HepG2 (cell line): ENCODE measurements around the gene TBC1D14. TPM values are rescaled to one million over a fixed set of nuclear protein-coding genes. Genes with fewer than 3 reads are reported as not detected.
A peak's percentile ranks its signal among the peaks of the same experiment; 100 is the strongest.

Source experiments
- GTF3A ChIP-seq: sonication (generic); formaldehyde crosslinking; conservative IDR thresholded peaks from 2 replicates; pipeline ENCODE4 v1.4.0; 2020; ENCODE audit warnings: mild to moderate bottlenecking, missing genetic modification reagents
- KLF11 ChIP-seq: IDR thresholded peaks from 2 replicates; pipeline ENCODE4 v1.6.1; 2016; ENCODE audit warnings: missing compliant biosample characterization
- NR2F1 ChIP-seq, 2 experiments: fragments of 450-650 bp in 1 of 2; formaldehyde crosslinking in 1 of 2; IDR thresholded peaks; 2 replicates each; pipeline versions ENCODE4 v1.5.0 to v1.6.1; 2016 to 2020; ENCODE audit warnings: mild to moderate bottlenecking in 1 of 2, missing compliant biosample characterization in 1 of 2, missing genetic modification reagents in 1 of 2, moderate library complexity in 1 of 2
- SAP130 ChIP-seq: IDR thresholded peaks from 2 replicates; pipeline ENCODE4 v1.6.1; 2016; ENCODE audit warnings: low read depth
- TBP ChIP-seq: sonication (generic); formaldehyde crosslinking; IDR thresholded peaks from 2 replicates; pipeline ENCODE4 v1.5.0; 2020; ENCODE audit warnings: missing genetic modification reagents
- ZNF207 ChIP-seq: fragments of 450-650 bp; IDR thresholded peaks from 2 replicates; pipeline ENCODE4 v1.6.1; 2016; ENCODE audit warnings: antibody characterized with exemption, borderline replicate concordance
- ZNF296 ChIP-seq: sonication (generic); formaldehyde crosslinking; conservative IDR thresholded peaks from 2 replicates; pipeline ENCODE4 v1.5.0; 2020; ENCODE audit warnings: mild to moderate bottlenecking, missing genetic modification reagents
- ZNF33A ChIP-seq: sonication (generic); formaldehyde crosslinking; IDR thresholded peaks from 2 replicates; pipeline ENCODE4 v1.5.1; 2020; ENCODE audit warnings: missing genetic modification reagents, mild to moderate bottlenecking, moderate library complexity, borderline replicate concordance
- ZNF441 ChIP-seq: sonication (generic); formaldehyde crosslinking; IDR thresholded peaks from 2 replicates; pipeline ENCODE4 v1.7.0; 2021; ENCODE audit warnings: missing genetic modification reagents, borderline replicate concordance
- ZNF543 ChIP-seq: sonication (generic); formaldehyde crosslinking; IDR thresholded peaks from 2 replicates; pipeline ENCODE4 v1.4.0; 2020; ENCODE audit warnings: mild to moderate bottlenecking, missing genetic modification reagents
- ZNF75D ChIP-seq: sonication (generic); formaldehyde crosslinking; IDR thresholded peaks from 2 replicates; pipeline ENCODE4 v1.8.1; 2023; ENCODE audit warnings: missing genetic modification reagents, mild to moderate bottlenecking, borderline replicate concordance
- ZNF772 ChIP-seq: sonication (generic); formaldehyde crosslinking; IDR thresholded peaks from 2 replicates; pipeline ENCODE4 v1.5.0; 2020; ENCODE audit warnings: mild to moderate bottlenecking, missing genetic modification reagents
- polyA plus RNA-seq, 8 experiments: library from polyadenylated mRNA; depleted of rRNA in 3 of 8; stranded (reverse) in 7 of 8; unstranded in 1 of 8; fragments of >200 nt; fragmentation: Illumina TruSeq in 4 of 8; extraction: Trizol in 4 of 8; gene quantifications; 2 replicates each; pipeline versions ENCODE4 v1.2.1 to v1.2.3, GENCODE V29; 2011 to 2016; ENCODE audit warnings: low read depth in 4 of 8, missing spikeins in 1 of 8, mixed read lengths in 1 of 8; ENCODE audit not compliant: insufficient read depth in 1 of 8
- total RNA-seq, 5 experiments: library from RNA; depleted of rRNA; stranded (reverse); fragments of >200 nt; fragmentation: Illumina TruSeq; extraction: Trizol; gene quantifications; 2 replicates each; pipeline ENCODE4 v1.2.3, GENCODE V29; 2016; ENCODE audit warnings: low read depth in 1 of 5
- TF ChIP-seq, protein P1 (sequence below): sonication (generic); formaldehyde crosslinking; IDR thresholded peaks from 2 replicates; pipeline ENCODE4 v1.4.0; 2020; ENCODE audit warnings: missing genetic modification reagents, borderline replicate concordance
- TF ChIP-seq, protein P2 (sequence below): sonication (generic); formaldehyde crosslinking; IDR thresholded peaks from 2 replicates; pipeline ENCODE4 v1.4.0; 2020; ENCODE audit warnings: mild to moderate bottlenecking, missing genetic modification reagents, borderline replicate concordance
- TF ChIP-seq, protein P3 (sequence below): sonication (generic); formaldehyde crosslinking; IDR thresholded peaks from 2 replicates; pipeline ENCODE4 v1.4.0; 2020; ENCODE audit warnings: mild to moderate bottlenecking, low read depth, missing genetic modification reagents
- TF ChIP-seq, protein P4 (sequence below): sonication (generic); formaldehyde crosslinking; IDR thresholded peaks from 2 replicates; pipeline ENCODE4 v1.4.0; 2020; ENCODE audit warnings: missing genetic modification reagents
- TF ChIP-seq, protein P5 (sequence below): sonication (generic); formaldehyde crosslinking; IDR thresholded peaks from 2 replicates; pipeline ENCODE4 v1.5.1; 2020; ENCODE audit warnings: missing genetic modification reagents, mild to moderate bottlenecking, borderline replicate concordance

Gene TBC1D14
- total and polyA plus RNA-seq, 2 of the 13 experiments (the other 11 are each of a cell fraction or from before 2014, with no cell fraction given) = 29.5 to 46.5 TPM

DNA sequence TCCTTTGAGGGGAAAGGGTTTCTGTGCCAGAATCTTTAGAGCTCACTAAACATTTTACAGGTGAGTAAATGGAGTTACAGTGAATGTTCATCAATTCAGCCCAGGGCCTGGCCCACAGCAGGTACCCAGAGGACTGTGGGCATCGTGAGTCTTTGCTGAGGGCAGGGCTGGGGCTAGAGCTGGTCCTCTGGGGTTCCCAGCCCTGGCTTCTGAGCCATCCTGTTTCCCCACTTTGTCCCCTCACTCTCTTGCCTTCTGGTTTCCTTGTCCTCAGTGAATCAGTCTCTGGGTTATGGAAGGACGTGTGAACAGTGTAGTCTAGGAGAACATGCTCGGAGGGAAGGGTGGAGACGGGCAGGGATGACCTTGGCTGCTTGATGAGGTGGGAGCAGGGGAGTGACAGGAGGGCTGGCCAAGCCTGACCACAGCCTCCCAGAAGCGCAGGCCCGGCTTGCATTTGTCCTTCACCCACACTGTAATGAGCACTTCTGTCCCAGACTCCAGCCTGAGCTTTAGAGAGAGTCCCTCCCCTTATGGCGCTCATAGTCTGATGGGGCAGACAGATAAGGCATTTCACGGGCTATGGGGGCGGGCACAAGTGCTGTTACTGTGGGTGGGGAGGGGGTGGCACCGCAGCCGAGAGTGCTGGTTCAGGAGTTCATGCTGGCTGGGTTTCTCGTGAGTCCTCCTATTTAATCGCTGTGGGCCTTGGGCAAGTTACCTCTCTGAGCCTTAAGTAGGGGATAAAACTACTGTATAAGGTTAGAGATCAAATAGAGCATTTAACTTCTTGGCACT is 17.3 kb downstream of the TBC1D14 start (continued):
- TF ChIP-seq, protein P1, sequence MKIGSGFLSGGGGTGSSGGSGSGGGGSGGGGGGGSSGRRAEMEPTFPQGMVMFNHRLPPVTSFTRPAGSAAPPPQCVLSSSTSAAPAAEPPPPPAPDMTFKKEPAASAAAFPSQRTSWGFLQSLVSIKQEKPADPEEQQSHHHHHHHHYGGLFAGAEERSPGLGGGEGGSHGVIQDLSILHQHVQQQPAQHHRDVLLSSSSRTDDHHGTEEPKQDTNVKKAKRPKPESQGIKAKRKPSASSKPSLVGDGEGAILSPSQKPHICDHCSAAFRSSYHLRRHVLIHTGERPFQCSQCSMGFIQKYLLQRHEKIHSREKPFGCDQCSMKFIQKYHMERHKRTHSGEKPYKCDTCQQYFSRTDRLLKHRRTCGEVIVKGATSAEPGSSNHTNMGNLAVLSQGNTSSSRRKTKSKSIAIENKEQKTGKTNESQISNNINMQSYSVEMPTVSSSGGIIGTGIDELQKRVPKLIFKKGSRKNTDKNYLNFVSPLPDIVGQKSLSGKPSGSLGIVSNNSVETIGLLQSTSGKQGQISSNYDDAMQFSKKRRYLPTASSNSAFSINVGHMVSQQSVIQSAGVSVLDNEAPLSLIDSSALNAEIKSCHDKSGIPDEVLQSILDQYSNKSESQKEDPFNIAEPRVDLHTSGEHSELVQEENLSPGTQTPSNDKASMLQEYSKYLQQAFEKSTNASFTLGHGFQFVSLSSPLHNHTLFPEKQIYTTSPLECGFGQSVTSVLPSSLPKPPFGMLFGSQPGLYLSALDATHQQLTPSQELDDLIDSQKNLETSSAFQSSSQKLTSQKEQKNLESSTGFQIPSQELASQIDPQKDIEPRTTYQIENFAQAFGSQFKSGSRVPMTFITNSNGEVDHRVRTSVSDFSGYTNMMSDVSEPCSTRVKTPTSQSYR (CRISPR knock-in tag) = no peak; the same call in 1 of the 2 replicates
- TF ChIP-seq TBP (CRISPR knock-in tag) (no peak), ZNF296 (CRISPR knock-in tag) (no peak), NR2F1 (CRISPR knock-in tag; IDR thresholded peaks at IDR 0.05) (no peak), ZNF441 (CRISPR knock-in tag) (no peak), ZNF543 (CRISPR knock-in tag) (no peak), ZNF772 (CRISPR knock-in tag) (no peak), SAP130 (CRISPR knock-in tag) (peak; percentile 81), ZNF75D (CRISPR knock-in tag) (no peak), ZNF33A (CRISPR knock-in tag) (no peak), GTF3A (CRISPR knock-in tag) (no peak), KLF11 (no peak), ZNF207 (no peak)
- TF ChIP-seq, protein P2, sequence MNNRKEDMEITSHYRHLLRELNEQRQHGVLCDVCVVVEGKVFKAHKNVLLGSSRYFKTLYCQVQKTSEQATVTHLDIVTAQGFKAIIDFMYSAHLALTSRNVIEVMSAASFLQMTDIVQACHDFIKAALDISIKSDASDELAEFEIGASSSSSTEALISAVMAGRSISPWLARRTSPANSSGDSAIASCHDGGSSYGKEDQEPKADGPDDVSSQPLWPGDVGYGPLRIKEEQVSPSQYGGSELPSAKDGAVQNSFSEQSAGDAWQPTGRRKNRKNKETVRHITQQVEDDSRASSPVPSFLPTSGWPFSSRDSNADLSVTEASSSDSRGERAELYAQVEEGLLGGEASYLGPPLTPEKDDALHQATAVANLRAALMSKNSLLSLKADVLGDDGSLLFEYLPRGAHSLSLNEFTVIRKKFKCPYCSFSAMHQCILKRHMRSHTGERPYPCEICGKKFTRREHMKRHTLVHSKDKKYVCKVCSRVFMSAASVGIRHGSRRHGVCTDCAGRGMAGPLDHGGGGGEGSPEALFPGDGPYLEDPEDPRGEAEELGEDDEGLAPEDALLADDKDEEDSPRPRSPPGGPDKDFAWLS = no peak
- TF ChIP-seq, protein P3, sequence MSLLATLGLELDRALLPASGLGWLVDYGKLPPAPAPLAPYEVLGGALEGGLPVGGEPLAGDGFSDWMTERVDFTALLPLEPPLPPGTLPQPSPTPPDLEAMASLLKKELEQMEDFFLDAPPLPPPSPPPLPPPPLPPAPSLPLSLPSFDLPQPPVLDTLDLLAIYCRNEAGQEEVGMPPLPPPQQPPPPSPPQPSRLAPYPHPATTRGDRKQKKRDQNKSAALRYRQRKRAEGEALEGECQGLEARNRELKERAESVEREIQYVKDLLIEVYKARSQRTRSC (CRISPR knock-in tag) = no peak
- TF ChIP-seq, protein P4, sequence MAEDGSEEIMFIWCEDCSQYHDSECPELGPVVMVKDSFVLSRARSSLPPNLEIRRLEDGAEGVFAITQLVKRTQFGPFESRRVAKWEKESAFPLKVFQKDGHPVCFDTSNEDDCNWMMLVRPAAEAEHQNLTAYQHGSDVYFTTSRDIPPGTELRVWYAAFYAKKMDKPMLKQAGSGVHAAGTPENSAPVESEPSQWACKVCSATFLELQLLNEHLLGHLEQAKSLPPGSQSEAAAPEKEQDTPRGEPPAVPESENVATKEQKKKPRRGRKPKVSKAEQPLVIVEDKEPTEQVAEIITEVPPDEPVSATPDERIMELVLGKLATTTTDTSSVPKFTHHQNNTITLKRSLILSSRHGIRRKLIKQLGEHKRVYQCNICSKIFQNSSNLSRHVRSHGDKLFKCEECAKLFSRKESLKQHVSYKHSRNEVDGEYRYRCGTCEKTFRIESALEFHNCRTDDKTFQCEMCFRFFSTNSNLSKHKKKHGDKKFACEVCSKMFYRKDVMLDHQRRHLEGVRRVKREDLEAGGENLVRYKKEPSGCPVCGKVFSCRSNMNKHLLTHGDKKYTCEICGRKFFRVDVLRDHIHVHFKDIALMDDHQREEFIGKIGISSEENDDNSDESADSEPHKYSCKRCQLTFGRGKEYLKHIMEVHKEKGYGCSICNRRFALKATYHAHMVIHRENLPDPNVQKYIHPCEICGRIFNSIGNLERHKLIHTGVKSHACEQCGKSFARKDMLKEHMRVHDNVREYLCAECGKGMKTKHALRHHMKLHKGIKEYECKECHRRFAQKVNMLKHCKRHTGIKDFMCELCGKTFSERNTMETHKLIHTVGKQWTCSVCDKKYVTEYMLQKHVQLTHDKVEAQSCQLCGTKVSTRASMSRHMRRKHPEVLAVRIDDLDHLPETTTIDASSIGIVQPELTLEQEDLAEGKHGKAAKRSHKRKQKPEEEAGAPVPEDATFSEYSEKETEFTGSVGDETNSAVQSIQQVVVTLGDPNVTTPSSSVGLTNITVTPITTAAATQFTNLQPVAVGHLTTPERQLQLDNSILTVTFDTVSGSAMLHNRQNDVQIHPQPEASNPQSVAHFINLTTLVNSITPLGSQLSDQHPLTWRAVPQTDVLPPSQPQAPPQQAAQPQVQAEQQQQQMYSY = no peak
- TF ChIP-seq, protein P5, sequence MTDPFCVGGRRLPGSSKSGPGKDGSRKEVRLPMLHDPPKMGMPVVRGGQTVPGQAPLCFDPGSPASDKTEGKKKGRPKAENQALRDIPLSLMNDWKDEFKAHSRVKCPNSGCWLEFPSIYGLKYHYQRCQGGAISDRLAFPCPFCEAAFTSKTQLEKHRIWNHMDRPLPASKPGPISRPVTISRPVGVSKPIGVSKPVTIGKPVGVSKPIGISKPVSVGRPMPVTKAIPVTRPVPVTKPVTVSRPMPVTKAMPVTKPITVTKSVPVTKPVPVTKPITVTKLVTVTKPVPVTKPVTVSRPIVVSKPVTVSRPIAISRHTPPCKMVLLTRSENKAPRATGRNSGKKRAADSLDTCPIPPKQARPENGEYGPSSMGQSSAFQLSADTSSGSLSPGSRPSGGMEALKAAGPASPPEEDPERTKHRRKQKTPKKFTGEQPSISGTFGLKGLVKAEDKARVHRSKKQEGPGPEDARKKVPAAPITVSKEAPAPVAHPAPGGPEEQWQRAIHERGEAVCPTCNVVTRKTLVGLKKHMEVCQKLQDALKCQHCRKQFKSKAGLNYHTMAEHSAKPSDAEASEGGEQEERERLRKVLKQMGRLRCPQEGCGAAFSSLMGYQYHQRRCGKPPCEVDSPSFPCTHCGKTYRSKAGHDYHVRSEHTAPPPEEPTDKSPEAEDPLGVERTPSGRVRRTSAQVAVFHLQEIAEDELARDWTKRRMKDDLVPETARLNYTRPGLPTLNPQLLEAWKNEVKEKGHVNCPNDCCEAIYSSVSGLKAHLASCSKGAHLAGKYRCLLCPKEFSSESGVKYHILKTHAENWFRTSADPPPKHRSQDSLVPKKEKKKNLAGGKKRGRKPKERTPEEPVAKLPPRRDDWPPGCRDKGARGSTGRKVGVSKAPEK (CRISPR knock-in tag) = no peak
